NCI-H345 treated with DMSO at 0.1 percent for 48 hours (cell line): Measurements from ENCODE around the gene SUMO3.
A peak's percentile ranks its signal among the peaks of the same experiment; 100 is the strongest.

Source experiments
- DNase-seq: peaks from one replicate; lab custom pipeline; 2025; ENCODE audit not compliant: unreplicated experiment; lab: John Stamatoyannopoulos, UW

SUMO3 gene

DNA sequence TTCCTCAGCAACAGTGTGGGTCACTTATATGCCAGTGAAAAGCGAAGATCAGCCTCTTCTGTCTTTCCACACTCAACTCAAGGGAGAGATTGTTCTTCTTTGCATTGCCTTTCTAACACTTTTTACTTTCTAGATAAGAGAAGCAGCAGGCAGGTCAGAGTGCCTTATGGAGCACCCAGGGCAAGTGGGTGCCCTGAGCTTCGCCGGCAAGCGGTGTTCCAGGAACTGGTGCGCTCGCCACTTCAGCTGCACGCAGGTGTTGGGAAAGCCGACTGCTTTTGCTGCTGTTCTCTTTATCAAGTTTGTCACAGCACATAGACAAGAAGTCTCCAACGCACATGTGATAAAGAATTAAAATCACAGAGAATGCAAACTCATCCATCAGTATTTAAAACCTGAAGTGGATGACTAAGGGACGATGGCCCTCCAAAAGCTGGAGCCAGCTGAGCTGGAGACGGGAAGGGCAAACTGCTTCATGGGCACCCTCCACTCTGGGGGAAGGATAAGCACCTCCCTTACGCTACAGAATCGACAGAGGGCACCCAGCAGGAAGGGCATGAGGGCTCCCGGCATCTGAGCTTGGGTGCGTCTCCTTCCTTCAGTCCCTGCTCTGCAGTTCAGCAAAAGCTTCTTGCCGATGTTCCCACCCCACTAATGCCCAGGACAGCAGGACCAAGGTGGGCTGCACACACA, 36.9 kb downstream of the SUMO3 start:
- DNase-seq = no peak

DNA sequence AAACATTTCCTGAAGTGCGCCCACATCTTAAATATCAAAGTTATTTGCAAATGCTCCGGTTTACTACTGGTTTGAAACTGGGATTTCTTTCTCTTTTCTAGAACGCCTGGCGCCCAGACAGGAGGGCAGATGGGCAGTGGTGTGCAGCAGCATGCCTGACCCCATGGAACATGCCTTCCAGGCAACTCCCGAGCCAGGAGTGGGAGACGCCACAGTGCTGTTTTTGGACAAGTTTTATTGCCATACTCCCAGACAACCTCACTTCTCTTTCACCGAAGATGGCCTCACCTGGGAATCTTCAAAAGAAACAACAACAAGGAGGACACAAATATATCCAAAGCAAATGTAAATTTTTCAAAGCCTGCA, 37.7 kb downstream of the SUMO3 start:
- DNase-seq = no peak

- no peak for DNase-seq
Observed at GRCh38 chr21:44779417-44780136, 38.3 kb downstream of the SUMO3 start.

- no peak for DNase-seq
Observed at GRCh38 chr21:44778983-44779382, 38.9 kb downstream of the SUMO3 start.

GRCh38 chr21:44778499-44778911, 39.4 kb downstream of the SUMO3 start:
- no peak for DNase-seq

DNA sequence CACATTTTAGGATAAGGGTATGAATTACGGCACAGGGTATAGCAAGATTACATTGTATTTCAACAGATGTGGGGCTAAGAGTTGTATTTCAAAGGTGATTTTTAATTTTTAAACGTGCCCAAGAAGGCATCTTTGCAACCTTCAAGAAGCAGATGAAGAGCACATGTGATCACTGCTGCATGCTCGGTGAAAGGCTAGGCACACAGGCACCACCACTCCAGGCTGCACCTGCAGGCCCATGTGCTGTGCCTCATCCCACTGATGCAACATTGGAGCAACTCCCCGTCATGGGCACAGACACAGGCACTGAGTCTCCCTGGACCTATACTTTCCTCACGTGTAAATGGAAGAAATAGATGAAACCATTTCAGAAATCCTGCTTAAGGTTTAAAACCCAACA, 39.8 kb downstream of the SUMO3 start:
- DNase-seq = no peak

GRCh38 chr21:44774972-44775371, 42.9 kb downstream of the SUMO3 start:
- no peak for DNase-seq

DNA sequence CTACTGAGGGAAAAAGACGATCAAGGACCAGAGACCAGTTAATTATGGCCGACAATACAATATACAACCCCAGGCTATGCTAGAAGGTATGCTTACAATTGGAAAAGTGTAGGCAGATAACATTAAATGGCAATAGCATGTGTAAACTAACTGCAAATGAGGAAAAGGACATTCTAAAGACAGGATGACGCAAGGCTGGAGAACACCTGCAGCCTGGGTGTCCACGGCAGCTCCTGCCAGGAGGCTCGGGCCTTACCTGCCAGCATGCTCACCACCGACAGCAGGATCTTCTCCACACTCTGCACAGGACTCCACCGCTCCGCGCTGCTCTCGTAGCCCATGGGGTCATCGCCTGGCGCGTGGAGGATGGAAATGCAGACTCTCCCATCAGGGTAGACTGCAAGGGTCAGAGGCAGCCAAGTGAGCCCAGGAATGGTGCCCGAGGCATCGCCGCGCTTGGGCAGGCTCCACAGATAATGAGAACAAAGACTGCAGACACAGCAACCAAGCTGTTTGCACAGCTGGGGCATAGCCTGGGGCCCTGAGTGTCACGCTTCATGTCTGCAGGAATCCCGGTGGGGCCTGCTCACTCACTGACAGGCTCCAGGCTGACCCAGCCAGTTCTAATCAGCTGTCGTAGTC, 44.5 kb downstream of the SUMO3 start:
- peak; percentile 92 for DNase-seq

DNA sequence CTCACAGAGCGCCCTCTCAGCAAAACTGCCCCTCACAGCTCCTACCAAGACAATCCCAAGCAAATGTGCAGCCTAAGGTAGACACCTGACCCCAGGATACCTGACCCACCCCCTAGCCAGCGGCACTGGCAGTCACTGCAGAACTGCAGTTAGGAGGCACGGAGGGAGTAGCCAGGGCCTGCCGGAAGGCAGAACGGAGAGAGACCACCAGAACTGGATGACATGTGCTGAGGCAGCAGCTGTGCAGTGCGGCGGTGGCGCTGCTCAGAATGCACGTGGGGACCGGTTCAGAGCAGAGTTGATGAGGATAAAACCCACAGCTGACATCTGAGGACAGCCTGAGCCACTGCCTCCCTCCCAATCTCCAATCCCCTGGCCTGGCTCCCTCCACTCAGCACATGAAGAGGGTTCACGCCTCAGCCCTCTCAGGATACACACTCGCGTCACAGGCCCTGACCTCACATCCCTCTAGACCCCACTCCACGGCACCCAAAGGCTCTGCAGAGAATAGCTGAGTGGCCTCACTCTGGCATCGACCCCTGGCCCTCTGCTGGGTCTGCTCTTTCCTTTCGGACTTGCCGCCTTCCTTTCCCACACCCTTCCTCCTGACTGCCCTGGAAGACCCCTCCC, 45.9 kb downstream of the SUMO3 start:
- DNase-seq = no peak

GRCh38 chr21:44767834-44768831, 49.7 kb downstream of the SUMO3 start:
- no peak for DNase-seq

- DNase-seq = no peak
Observed at GRCh38 chr21:44766818-44767354, 51.0 kb downstream of the SUMO3 start.

DNA sequence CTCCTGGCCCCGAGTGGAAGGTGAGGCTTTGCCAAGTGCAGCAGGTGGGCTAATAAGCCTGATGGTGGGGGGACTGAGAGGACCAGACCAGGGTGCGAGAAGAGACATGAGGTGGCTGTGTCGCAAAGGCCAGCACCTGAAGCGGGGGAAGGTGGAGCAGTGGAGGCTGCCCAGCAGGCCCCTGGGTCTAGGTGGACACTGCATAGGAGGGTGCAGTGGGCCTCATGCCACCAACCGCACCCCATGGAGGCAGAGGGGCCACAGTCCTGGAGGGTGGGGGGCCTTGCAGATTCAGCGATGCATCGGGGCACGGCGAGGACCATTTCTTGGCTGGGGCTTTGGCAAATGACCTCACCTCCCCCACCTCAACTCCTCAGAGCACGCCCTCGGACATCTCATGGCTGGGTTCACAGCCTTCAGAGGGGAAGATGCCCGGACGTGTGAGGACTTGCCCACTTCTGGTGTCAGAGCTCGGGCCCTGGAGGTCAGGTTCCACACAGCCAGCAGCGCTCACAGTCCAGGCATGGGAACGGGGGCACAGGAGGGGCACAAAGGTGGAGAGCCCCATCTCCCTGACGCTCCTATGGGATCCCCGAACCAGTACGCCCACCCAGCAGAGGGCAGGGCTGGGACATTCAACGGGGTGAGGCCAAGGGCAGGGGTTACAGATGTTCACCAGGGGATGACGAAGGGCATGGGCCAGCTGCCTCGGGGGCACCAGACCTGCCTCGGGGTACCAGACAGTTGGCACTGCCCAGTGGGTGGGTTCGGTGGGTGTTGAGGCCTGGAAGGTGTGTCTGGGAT, 51.6 kb downstream of the SUMO3 start:
- DNase-seq = no peak

- DNase-seq = peak; percentile 79
Observed at GRCh38 chr21:44765231-44766013, 52.4 kb downstream of the SUMO3 start.

DNA sequence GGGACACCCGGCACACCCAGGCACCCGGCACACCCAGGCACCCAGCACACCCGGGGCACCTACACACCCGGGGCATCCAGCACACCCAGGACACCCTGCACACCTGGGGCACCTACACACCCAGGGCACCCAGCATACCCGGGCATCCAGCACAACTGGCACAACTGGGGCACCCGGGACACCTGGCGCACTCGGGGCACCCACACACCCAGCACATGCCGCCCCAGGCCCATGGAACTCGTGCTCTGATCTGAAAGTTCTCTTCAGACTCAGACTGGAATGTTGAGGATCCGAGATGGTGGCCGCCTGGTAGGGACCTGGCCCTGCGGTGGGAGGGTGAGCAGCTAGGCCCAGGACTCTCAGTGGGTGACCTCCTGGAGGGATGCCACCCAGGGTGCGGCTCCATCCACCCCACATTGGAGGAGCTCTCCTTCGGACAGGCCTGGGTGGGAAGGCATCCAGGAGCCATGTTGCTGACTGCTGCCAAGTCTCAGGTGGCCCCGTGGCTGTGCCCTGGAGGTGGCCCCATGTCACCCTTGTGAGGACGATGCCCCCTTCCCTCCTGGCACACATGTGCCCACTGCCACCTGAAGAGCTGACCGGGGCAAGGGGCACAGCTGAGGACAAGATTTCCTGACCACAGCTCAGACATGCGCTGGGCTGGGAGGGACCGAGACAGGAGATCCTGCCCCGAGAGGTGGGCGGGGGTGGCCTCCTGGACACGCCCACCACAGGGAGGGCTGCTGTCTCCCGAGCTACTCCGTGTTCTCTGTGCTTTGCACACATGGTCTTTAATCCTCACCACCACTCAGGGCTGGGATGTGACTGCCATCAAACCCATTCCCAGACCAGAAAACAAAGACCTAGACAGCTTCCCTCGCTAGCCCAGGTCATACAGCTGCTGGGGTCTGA, 53.3 kb downstream of the SUMO3 start:
- no peak for DNase-seq

- DNase-seq = no peak
Observed at GRCh38 chr21:44763451-44764318, 54.2 kb downstream of the SUMO3 start.

DNA sequence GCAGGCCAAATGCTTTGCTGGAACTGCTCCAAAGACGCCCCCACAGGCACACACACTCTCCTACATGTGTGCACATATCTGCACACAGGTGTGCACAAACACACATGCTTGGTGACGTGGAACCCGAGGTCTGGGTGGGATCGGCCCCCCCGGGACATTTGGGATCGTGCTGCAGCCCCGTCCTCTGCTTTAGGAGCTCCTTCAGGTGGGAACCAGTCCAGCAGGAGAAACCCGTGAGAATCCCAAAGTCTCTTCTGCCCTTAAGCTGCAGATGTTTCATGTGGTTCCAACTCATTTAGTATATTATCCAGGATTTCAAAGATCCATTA, 54.8 kb downstream of the SUMO3 start:
- no peak for DNase-seq
